Brain pericyte (primary cell): ENCODE data around the gene C12orf60.

ENCODE experiments used
- DNase-seq: peaks from one replicate; pipeline ENCODE4 v3.0.0-alpha.2; 2012; ENCODE audit warnings: low read depth, low spot score

The C12orf60 gene

GRCh38 chr12:14873440-14874185, 70.1 kb downstream of the C12orf60 start:
- DNase-seq, result no peak
